Transverse colon (tissue), 4 donors: Measurements from ENCODE around the gene NEK4. TPM values are rescaled to one million over a fixed set of nuclear protein-coding genes. Genes with fewer than 3 reads are reported as not detected.

Experiments
- DNase-seq: peaks from one replicate; pipeline ENCODE4 v3.0.0-alpha.2; 2019
- H3K27ac ChIP-seq, 4 donors: fragments of 200-600 bp; sonication (generic); 2 replicates each; pipeline ENCODE4 v1.5.1; 2016 to 2018; ENCODE audit warnings: inconsistent platforms in 4 of 4
- H3K27me3 ChIP-seq: fragments of 200-600 bp; sonication (generic); 2 replicates; pipeline ENCODE4 v1.5.1; 2017; ENCODE audit warnings: inconsistent platforms
- H3K36me3 ChIP-seq, 4 donors: fragments of 200-600 bp; sonication (generic); 2 replicates each; pipeline ENCODE4 v1.5.1; 2017 to 2019; ENCODE audit warnings: inconsistent platforms in 4 of 4
- H3K4me1 ChIP-seq, 4 donors: fragments of 200-600 bp; sonication (generic); 2 replicates each; pipeline ENCODE4 v1.5.1; 2017 to 2020; ENCODE audit warnings: inconsistent platforms in 4 of 4
- H3K4me3 ChIP-seq, 4 donors: fragments of 200-600 bp; sonication (generic); 1 replicate in 1 of 4; 2 replicates in 3 of 4; pipeline versions ENCODE4 v1.5.1 to v1.6.1; 2017 to 2019; ENCODE audit warnings: inconsistent platforms in 4 of 4
- H3K9me3 ChIP-seq, 2 donors: fragments of 200-600 bp; sonication (generic); 2 replicates each; pipeline ENCODE4 v1.5.1; 2017 to 2019; ENCODE audit warnings: inconsistent platforms in 2 of 2
- EP300 ChIP-seq: sonication (generic); formaldehyde crosslinking; IDR thresholded peaks from one replicate; pipeline ENCODE4 v1.6.1; 2017; ENCODE audit warnings: antibody characterized with exemption, low read depth
- POLR2A ChIP-seq: fragments of 450-650 bp; IDR thresholded peaks from one replicate; pipeline ENCODE4 v1.6.1; 2016; ENCODE audit warnings: antibody characterized with exemption, mild to moderate bottlenecking, moderate library complexity
- POLR2AphosphoS5 ChIP-seq, 3 donors: sonication (generic); formaldehyde crosslinking; IDR thresholded peaks; one replicate each; pipeline ENCODE4 v1.6.1; 2016; ENCODE audit warnings: antibody characterized with exemption in 3 of 3
- WGBS, 2 donors: methylation state at CpG; one replicate each; pipeline ENCODE4 v1.1.5; 2018; ENCODE audit warnings: low coverage in 1 of 2; 5-methylcytosine and 5-hydroxymethylcytosine counted together
- in situ Hi-C, 4 donors: fragments of 200-750 bp; cut with MboI; loops; one replicate each; pipeline versions ENCODE4 v1.15.0 to v1.15.1; 2017; ENCODE audit warnings: low sequenced_read_pairs in 3 of 4, low pct_ligation_motif_present in 1 of 4, low pct_unique_long_range_greater_than_20kb in 1 of 4
- intact Hi-C: fragments of 100-400 bp; cut with DNase I; formaldehyde crosslinking; loops from one replicate; pipeline ENCODE4 v1.15.1; 2023; ENCODE audit warnings: low total_unique reads
- total RNA-seq, 4 donors: library from RNA; depleted of rRNA; stranded (reverse); fragments of >200 nt; gene quantifications; one replicate each; pipeline ENCODE4 v1.1.0, GENCODE V29; 2016
- TF ChIP-seq, protein P1 (sequence below), 5 experiments: fragments of 200-600 bp in 3 of 5; fragments of 450-650 bp in 2 of 5; sonication (generic) in 3 of 5; IDR thresholded peaks; 1 replicate in 2 of 5; 2 replicates in 3 of 5; pipeline ENCODE4 v1.5.1; 2016 to 2017; ENCODE audit warnings: antibody characterized with exemption in 5 of 5, inconsistent platforms in 3 of 5, mild to moderate bottlenecking in 2 of 5, moderate library complexity in 1 of 5

NEK4 gene
- total RNA-seq, 4 donors from 2014 or later = 14.6 to 35.0 (median 22.1) TPM

GRCh38 chr3:52790741-52791140 is 20.0 kb upstream of the NEK4 start:
- no peak for DNase-seq
- no peaks in the 10 kb centered on the region for H3K27me3 ChIP-seq
- H3K9me3 ChIP-seq = no peaks in the 10 kb centered on the region
- H3K36me3 ChIP-seq = no peaks in the 10 kb centered on the region
- in situ Hi-C loops = no loop called here
- H3K27ac ChIP-seq = no peak overlapping the region
- TF ChIP-seq EP300 (no peak), POLR2AphosphoS5 (IDR thresholded peaks at IDR 0.05) (no peak), POLR2A (no peak)
- TF ChIP-seq, protein P1, sequence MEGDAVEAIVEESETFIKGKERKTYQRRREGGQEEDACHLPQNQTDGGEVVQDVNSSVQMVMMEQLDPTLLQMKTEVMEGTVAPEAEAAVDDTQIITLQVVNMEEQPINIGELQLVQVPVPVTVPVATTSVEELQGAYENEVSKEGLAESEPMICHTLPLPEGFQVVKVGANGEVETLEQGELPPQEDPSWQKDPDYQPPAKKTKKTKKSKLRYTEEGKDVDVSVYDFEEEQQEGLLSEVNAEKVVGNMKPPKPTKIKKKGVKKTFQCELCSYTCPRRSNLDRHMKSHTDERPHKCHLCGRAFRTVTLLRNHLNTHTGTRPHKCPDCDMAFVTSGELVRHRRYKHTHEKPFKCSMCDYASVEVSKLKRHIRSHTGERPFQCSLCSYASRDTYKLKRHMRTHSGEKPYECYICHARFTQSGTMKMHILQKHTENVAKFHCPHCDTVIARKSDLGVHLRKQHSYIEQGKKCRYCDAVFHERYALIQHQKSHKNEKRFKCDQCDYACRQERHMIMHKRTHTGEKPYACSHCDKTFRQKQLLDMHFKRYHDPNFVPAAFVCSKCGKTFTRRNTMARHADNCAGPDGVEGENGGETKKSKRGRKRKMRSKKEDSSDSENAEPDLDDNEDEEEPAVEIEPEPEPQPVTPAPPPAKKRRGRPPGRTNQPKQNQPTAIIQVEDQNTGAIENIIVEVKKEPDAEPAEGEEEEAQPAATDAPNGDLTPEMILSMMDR (IDR thresholded peaks at IDR 0.05) = no peak
- intact Hi-C loops = no loop called here
- no peaks in the 10 kb centered on the region for H3K4me1 ChIP-seq
- WGBS, 2 donors = 90% methylated on average over 13 of the region's 13 CpGs; no CpG with 5 or more reads in 1 of the 2 donors
- no peak overlapping the region for H3K4me3 ChIP-seq

GRCh38 chr3:52790337-52790736 is 19.6 kb upstream of the NEK4 start:
- H3K36me3 ChIP-seq = no peaks in the 10 kb centered on the region
- in situ Hi-C loops (no loop called here), intact Hi-C loops (no loop called here)
- TF ChIP-seq POLR2A (no peak), POLR2AphosphoS5 (IDR thresholded peaks at IDR 0.05) (no peak), EP300 (no peak)
- TF ChIP-seq, protein P1 (IDR thresholded peaks at IDR 0.05) = no peak
- no peaks in the 10 kb centered on the region for H3K4me1 ChIP-seq
- H3K27me3 ChIP-seq = no peaks in the 10 kb centered on the region
- WGBS, 2 donors = 60 to 72% methylated on average over 1 to 7 of the region's 7 CpGs
- DNase-seq = no peak
- no peak overlapping the region for H3K4me3 ChIP-seq
- H3K27ac ChIP-seq = no peak overlapping the region
- H3K9me3 ChIP-seq = no peaks in the 10 kb centered on the region

DNA sequence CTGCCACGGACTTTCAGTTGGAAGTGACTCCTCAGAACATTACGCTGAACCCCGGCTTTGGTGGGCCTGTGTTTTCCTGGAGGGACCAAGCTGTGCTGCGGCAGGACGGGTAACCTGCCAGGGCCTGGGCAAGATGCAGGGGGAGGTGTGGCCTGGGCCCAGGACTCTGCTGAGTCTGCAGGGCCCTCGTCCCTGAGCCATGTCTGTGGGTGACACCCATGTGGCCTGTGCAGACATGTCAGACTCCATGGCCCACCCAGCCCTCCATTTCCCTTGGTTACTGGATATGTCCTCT is 19.0 kb upstream of the NEK4 start:
- no peak for DNase-seq
- intact Hi-C loops = no loop called here

GRCh38 chr3:52788890-52789745 is 18.4 kb upstream of the NEK4 start:
- Histone ChIP-seq H3K9me3 (no peaks in the 10 kb centered on the region), H3K36me3 (no peaks in the 10 kb centered on the region), H3K27me3 (no peaks in the 10 kb centered on the region), H3K4me1 (no peaks in the 10 kb centered on the region), H3K4me3 (no peak overlapping the region), H3K27ac (no peak overlapping the region)
- no peak for DNase-seq
- intact Hi-C loops = no loop called here
- in situ Hi-C loops = no loop called here
- WGBS, 2 donors = 75 to 89% methylated on average over 2 to 16 of the region's 16 CpGs
- TF ChIP-seq POLR2AphosphoS5 (IDR thresholded peaks at IDR 0.05) (no peak), EP300 (no peak), POLR2A (no peak)
- TF ChIP-seq, protein P1 (IDR thresholded peaks at IDR 0.05) = no peak

More for the DNA sequence above, 19.0 kb upstream of the NEK4 start:
- Histone ChIP-seq H3K4me3 (no peak overlapping the region), H3K27me3 (no peaks in the 10 kb centered on the region), H3K4me1 (no peaks in the 10 kb centered on the region), H3K9me3 (no peaks in the 10 kb centered on the region), H3K36me3 (no peaks in the 10 kb centered on the region), H3K27ac (no peak overlapping the region)
- WGBS, 2 donors = 88% methylated on average over 6 of the region's 6 CpGs; no CpG with 5 or more reads in 1 of the 2 donors
- TF ChIP-seq, protein P1 (IDR thresholded peaks at IDR 0.05) = no peak
- in situ Hi-C loops = no loop called here
